ENCODE data around the gene NINL.
"Not testable (repeated sequence)": the region's sequence is repeated elsewhere in the genome, so short reads cannot be mapped to it uniquely, and the experiment has no call there.

The NINL gene

GRCh38 chr20:25584905-25585704 is at the start of gene NINL:
Gene NINL (minus strand): TSS chr20:25585531. CDS start chr20:25526587, 58,944 bp downstream.
- peak; percentile 88 for DNase-seq

- no peak for DNase-seq
These were observed 47.8 kb upstream of the NINL start for GRCh38 chr20:25632940-25633790.

- DNase-seq, result not testable (repeated sequence)
These were observed 45.3 kb upstream of the NINL start for GRCh38 chr20:25630615-25631014.

DNA sequence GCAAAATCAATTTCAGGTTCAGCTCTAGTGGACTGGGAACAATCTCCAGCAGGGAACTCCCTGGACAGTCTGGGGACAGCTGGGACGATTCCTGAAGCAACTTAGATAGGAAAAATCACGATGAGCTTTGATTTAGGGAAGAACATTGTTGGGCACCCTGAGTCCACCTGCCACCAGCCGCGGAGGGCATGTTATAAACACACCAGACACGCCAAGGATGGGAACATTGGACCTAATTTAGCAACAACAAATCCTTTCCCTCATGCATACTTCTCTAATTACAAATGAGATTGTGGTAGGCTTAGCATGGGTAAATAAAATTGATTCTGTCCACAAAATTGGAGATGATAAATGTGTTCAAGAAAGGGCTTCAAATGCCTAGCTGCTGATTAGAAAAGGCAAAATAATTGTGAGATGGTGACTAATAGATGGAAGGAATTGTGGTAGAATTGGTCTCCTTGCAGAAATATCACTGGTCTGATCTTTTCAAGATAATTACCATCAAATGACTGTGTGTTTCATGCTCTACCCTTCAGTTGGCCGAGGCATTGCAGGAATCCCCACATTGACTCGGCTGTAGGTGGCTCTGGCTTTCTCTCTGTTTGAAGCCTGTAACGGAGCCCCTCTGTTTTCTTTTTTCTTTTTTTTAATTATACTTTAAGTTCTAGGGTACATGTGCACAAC is 44.6 kb upstream of the NINL start:
- DNase-seq, result no peak

DNA sequence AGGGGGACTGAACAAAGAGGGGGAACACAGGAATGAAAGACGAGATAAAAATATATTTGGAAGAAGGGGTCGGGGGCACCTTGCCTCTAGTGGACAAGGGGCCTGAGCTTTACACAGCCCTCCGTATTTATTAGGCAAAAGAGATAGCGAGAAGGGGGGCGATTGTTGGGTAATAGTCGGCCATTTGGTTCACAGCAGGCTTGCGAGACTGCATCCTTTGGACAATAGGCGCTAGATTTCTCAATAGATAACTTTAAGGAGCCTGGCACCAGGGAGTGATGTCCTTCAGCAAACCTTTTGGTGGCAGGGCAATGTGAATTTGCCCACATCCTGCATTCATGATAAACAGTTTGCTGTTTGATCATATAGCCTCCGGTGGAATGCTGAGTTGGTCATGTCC is 41.4 kb upstream of the NINL start:
- DNase-seq, result no peak

DNA sequence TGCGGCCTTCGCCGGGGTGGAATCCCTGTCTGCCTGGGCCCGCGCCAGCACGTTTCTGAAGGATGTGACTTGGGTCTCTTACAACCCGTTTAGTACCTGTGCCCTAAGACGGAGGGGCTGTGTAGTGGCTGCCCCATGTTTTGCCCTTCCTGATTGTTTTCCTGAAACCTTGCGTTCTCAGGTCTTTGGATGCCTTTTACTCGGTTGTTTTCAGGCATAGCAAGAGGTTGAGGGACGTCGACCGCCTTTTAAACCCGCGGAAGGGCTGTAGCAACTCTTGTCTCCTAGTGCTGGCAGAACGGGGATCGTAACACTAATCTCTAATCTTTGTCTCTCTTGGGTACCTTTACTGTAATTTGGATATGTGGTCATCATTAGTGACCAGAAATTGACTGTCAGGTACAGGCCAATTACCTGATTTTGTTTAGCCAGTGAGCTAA is 39.2 kb upstream of the NINL start:
- no peak for DNase-seq

- peak; percentile 99 for DNase-seq
These were observed 38.6 kb upstream of the NINL start, which contains the start of gene NANP for GRCh38 chr20:25623736-25624499. Gene NANP (minus strand): TSS chr20:25624014. CDS start chr20:25623948, 66 bp downstream.

DNA sequence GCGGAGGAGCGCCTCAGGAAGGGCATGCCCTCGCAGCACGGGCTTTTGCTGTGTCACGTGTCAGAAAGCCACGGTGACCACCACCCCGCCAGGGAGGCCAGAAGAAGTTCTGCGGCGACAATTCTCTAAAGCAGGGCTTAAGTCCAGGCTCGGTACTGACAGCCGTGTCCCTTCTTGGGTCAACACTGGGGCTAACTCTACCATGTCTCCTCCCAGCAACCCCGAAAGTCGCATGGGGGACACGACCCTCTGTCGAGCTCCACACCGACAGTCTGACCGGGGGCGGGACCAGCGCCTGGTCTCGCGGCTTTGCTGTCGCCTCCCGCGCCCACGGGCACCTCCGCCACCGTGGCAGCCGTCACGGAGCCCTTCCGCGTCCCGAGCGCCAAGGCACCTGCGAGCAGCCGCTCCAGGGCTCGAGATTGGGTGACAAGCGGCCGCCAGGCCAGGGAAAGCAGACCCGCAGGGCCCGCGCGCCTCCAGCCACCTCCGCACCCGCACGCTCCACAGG is 37.9 kb upstream of the NINL start:
- DNase-seq, result peak; percentile 63

GRCh38 chr20:25622450-25623224 is 37.3 kb upstream of the NINL start:
- DNase-seq, result no peak

- DNase-seq, result no peak
These were observed 36.7 kb upstream of the NINL start for GRCh38 chr20:25622049-25622448.

DNA sequence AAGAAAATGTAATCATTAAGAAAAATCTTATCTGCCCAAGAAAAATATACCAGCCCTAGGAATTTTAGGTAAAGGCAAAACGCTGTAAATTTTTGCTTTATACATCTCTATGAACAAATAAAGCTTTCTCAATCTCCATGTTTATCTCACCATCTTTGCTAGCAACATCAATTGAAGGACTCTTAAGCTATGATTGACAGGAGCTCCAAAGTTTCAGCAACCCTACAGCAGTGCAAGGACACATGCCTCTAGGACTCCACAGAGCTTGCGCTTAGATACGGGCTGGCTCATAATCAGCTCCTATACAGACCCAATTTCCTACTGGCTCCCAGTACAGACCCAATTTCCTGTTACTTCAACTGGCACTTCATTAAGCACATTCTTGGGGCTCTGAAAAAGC is 34.2 kb upstream of the NINL start:
- no peak for DNase-seq

DNA sequence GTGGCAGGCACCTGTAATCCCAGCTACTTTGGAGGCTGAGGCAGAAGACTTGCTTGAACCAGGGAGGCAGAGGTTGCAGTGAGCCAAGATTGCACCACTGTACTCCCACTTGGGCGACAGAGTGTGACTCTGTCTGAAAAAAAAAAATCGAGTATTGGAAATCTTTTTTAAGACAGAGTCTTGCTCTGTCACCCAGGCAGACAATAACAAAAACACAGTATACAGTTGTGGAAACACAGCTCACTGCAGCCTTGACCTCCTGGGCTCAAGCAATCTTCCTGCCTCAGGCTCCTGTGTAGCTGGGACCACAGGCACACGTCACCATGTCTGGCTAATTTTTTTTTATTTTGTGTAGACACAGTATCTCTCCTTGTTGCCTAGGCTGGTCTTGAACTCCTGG is 23.4 kb upstream of the NINL start:
- no peak for DNase-seq

- no peak for DNase-seq
These were observed 20.9 kb upstream of the NINL start for GRCh38 chr20:25606094-25606695.

DNA sequence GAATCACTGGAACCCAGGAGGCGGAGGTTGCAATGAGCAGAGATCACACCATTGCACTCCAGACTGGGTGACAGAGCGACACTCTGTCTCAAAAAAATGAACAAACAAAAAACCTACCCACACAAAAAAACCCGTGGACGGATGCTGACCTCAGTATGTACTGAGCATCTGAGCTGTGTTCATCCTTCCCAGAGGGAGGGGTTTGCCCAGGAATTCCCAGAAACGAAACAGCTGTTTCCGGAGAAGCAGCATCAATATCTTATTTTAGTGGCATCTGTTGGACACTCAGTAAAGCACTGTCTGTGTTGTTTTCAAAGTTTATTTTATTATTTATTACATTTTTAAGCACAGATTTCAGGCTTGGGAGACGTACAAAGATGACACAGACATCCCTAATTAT is 19.8 kb upstream of the NINL start:
- DNase-seq, result no peak

DNA sequence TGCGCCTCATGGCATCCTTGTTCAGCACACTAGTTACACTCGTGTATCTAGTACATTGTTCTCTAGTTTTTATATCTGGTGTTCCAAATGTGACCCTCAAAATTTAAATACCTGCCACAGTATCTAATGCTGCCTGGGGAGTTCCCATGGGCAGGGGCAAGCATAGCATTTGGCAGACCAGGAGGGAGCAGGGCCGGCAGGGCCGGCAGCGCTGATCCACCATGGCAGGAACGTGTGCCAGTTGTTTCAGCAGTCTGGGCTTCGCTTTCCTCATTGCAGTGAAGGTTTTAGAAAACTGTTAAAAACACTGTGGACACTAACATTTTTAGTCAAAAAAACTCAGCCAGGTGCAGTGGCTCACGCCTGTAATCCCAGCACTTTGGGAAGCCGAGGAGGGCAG is 19.3 kb upstream of the NINL start:
- no peak for DNase-seq

GRCh38 chr20:25602914-25603309 is 17.6 kb upstream of the NINL start:
- DNase-seq, result not testable (repeated sequence)

DNA sequence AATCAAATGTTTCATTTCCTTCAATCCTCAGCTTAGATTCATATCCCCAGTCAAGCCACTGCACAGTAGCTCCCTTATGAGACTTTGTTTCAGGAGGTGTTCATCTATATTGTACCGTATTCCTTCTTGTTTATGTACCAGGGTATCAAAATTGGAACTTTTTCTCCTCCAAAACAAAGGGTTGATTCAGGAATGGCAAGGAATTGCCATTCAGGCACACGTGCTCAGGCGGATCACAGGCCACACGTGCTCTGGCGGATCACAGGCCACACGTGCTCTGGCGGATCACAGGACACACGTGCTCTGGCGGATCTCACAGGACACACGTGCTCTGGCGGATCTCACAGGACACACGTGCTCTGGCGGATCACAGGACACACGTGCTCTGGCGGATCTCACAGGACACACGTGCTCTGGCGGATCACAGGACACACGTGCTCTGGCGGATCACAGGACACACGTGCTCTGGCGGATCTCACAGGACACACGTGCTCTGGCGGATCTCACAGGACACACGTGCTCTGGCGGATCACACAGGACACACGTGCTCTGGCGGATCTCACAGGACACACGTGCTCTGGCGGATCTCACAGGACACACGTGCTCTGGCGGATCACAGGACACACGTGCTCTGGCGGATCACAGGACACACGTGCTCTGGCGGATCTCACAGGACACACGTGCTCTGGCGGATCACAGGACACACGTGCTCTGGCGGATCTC is 17.0 kb upstream of the NINL start:
- DNase-seq, result not testable (repeated sequence)

DNA sequence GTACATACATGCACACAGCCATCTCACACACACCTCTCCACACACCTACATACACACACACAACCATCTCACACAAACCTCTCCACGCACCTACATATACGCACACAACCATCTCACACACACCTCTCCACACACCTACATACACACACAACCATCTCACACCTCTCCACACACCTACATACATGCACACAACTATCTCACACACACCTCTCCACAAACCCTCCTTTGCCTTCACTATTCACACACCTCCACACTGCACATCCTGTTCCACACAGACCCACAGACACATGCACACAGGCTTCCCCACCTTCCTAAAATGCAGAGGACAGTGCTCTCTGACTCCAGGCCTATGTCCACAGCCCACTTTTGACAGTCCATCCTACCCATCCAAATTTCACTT is 16.3 kb upstream of the NINL start:
- no peak for DNase-seq

DNA sequence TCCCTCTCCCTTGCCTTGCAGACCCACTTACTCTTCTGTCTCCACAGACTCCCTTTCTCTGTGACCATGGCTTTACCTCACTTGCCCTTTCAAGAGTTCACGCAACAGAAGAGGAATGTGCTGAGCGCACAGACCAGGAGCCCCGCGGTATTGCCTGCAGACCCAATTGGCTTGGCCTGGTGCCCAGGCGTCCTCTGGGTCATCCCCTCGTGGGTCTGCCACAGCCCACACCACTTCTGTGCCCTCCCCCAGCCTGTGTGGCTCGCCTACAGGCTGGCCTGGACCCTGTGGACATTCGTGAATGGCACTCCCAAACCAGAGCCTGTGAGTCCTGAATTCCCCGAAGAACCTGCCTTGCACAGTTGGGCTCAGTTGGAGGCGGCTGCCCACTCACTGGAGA is 15.3 kb upstream of the NINL start:
- DNase-seq, result no peak

DNA sequence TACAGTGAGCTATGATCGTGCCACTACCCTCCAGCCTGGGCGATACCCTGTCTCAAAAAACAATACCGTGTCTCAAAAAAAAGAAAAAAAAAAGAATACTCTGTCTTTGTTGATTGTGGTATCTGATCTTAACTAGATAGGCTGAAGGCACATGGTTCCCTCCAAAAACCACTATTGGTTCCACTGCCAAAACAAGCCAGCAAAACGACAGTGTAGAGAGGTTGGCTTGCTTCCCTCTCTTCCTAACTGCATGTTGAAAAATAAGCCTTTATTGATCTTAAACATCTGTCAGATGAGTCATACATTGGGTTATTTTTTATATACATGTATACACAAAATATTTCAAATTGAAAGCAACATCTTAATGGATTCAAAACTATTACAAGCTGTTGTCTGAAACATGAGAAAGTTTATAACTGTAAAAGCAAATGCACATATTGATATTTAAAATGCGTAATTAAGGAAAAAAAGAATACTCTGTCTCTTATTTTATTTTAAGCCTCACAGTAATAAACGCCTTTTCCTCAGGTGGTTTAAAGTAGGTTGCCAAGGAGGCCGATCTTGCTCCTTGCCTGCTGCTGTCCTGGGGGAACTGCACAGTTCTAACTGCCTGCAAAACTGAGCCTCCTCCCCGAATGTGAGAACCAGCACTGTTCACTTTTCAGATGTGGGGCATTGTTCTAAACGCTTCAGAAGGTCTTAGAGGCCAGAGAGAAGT is 7.0 kb upstream of the NINL start:
- DNase-seq, result no peak
